OCI-LY1 (cell line): ENCODE measurements around the gene INSM1.

Experiments used
- H2AFZ ChIP-seq: fragments of 200-600 bp; sonication (generic), shearing (Covaris generic); 2 replicates; pipeline ENCODE4 v1.6.0; 2014; ENCODE audit warnings: antibody characterized with exemption, mild to moderate bottlenecking, low read length
- H3F3A ChIP-seq: fragments of 200-600 bp; sonication (generic), shearing (Covaris generic); 2 replicates; pipeline ENCODE4 v1.6.0; 2014; ENCODE audit warnings: mild to moderate bottlenecking, antibody characterized with exemption, low read length, moderate library complexity; ENCODE audit not compliant: insufficient read depth
- H3K27ac ChIP-seq: fragments of 200-600 bp; sonication (generic); 2 replicates; pipeline ENCODE4 v1.5.1; 2014; ENCODE audit warnings: low read length, mixed run types, mild to moderate bottlenecking, low read depth; ENCODE audit not compliant: poor library complexity, severe bottlenecking
- H3K27me3 ChIP-seq: fragments of 200-600 bp; sonication (generic); 2 replicates; pipeline ENCODE4 v1.6.0; 2014; ENCODE audit warnings: antibody characterized with exemption, mild to moderate bottlenecking, low read length, moderate library complexity; ENCODE audit not compliant: insufficient read depth
- H3K36me3 ChIP-seq: fragments of 200-600 bp; sonication (generic); 2 replicates; pipeline ENCODE4 v1.6.1; 2014; ENCODE audit warnings: mild to moderate bottlenecking, antibody characterized with exemption, low read length, moderate library complexity, mixed read lengths; ENCODE audit not compliant: insufficient read depth
- H3K4me1 ChIP-seq: fragments of 200-600 bp; sonication (generic); 2 replicates; pipeline ENCODE4 v1.5.1; 2014; ENCODE audit warnings: mild to moderate bottlenecking, low read length, moderate library complexity; ENCODE audit not compliant: insufficient read depth, severe bottlenecking
- H3K4me2 ChIP-seq: fragments of 200-600 bp; sonication (generic), shearing (Covaris generic); 2 replicates; pipeline ENCODE4 v1.6.1; 2014; ENCODE audit warnings: low read length
- H3K4me3 ChIP-seq: fragments of 200-600 bp; sonication (generic); 2 replicates; pipeline ENCODE4 v1.5.1; 2014; ENCODE audit warnings: low read length, low read depth, mild to moderate bottlenecking, mixed read lengths; ENCODE audit not compliant: poor library complexity, severe bottlenecking
- H3K79me2 ChIP-seq: fragments of 200-600 bp; shearing (Covaris generic); 2 replicates; pipeline ENCODE4 v1.6.1; 2016; ENCODE audit warnings: mixed run types, low read length, mixed read lengths; ENCODE audit not compliant: insufficient read depth
- H3K9ac ChIP-seq: fragments of 200-600 bp; sonication (generic), shearing (Covaris generic); 2 replicates; pipeline ENCODE4 v1.6.1; 2014; ENCODE audit warnings: mild to moderate bottlenecking, low read length, mixed read lengths
- H3K9me2 ChIP-seq: fragments of 200-600 bp; sonication (generic), shearing (Covaris generic); 2 replicates; pipeline ENCODE4 v1.6.1; 2014; ENCODE audit warnings: low read depth, mild to moderate bottlenecking, low read length, mixed read lengths
- H3K9me3 ChIP-seq: fragments of 200-600 bp; shearing (Covaris generic); 2 replicates; pipeline ENCODE4 v1.6.1; 2014; ENCODE audit warnings: low read length, mixed read lengths
- H4K20me1 ChIP-seq: fragments of 200-600 bp; sonication (generic), shearing (Covaris generic); 2 replicates; pipeline ENCODE4 v1.6.0; 2016; ENCODE audit warnings: mild to moderate bottlenecking, low read length; ENCODE audit not compliant: insufficient read depth
- CTCF ChIP-seq: fragments of 200-600 bp; sonication (generic), shearing (Covaris generic); IDR thresholded peaks from 2 replicates; pipeline ENCODE4 v1.5.1; 2017; ENCODE audit warnings: mild to moderate bottlenecking, antibody characterized with exemption, low read length, moderate library complexity, mixed read lengths
- EZH2 ChIP-seq: fragments of 200-600 bp; sonication (generic), shearing (Covaris generic); IDR thresholded peaks from 2 replicates; pipeline ENCODE4 v1.8.0; 2017; ENCODE audit warnings: borderline replicate concordance, mixed run types, mild to moderate bottlenecking, antibody characterized with exemption, low read length, moderate library complexity, mixed read lengths

Gene INSM1

GRCh38 chr20:20338133-20338730, 29.7 kb upstream of the INSM1 start:
- TF ChIP-seq EZH2 = no peak
- no peak for TF ChIP-seq CTCF
- H3K79me2 ChIP-seq = no peaks in the 10 kb centered on the region
- no peaks in the 10 kb centered on the region for H4K20me1 ChIP-seq
- H3K9me2 ChIP-seq = no peaks in the 10 kb centered on the region
- no peak overlapping the region for H3K4me2 ChIP-seq
- H3F3A ChIP-seq = no peaks in the 10 kb centered on the region
- H3K36me3 ChIP-seq = no peaks in the 10 kb centered on the region
- H3K4me1 ChIP-seq = no peaks in the 10 kb centered on the region
- no peak overlapping the region for H3K4me3 ChIP-seq
- H3K9me3 ChIP-seq = no peaks in the 10 kb centered on the region
- no peak overlapping the region for H2AFZ ChIP-seq
- no peak overlapping the region for H3K27ac ChIP-seq
- H3K27me3 ChIP-seq = 0 out of 2 replicates have a peak, but pooled peaks cover 5% of the 10 kb centered on the region
- H3K9ac ChIP-seq = no peak overlapping the region

GRCh38 chr20:20340443-20340842, 27.5 kb upstream of the INSM1 start:
- Histone ChIP-seq H3K9me2 (no peaks in the 10 kb centered on the region), H3K27ac (no peak overlapping the region), H3F3A (no peaks in the 10 kb centered on the region), H3K4me1 (no peaks in the 10 kb centered on the region), H3K79me2 (no peaks in the 10 kb centered on the region), H3K9me3 (no peaks in the 10 kb centered on the region), H3K4me2 (no peak overlapping the region), H4K20me1 (no peaks in the 10 kb centered on the region), H3K9ac (no peak overlapping the region), H2AFZ (no peak overlapping the region), H3K36me3 (no peaks in the 10 kb centered on the region), H3K27me3 (0 out of 2 replicates have a peak, but pooled peaks cover 5% of the 10 kb centered on the region), H3K4me3 (no peak overlapping the region)
- TF ChIP-seq CTCF = no peak
- no peak for TF ChIP-seq EZH2

GRCh38 chr20:20341371-20341770, 26.5 kb upstream of the INSM1 start:
- H3K4me3 ChIP-seq = no peak overlapping the region
- 0 out of 2 replicates have a peak, but pooled peaks cover 5% of the 10 kb centered on the region for H3K27me3 ChIP-seq
- no peak overlapping the region for H3K4me2 ChIP-seq
- H3K9me2 ChIP-seq = no peaks in the 10 kb centered on the region
- H2AFZ ChIP-seq = no peak overlapping the region
- H3K9ac ChIP-seq = no peak overlapping the region
- no peaks in the 10 kb centered on the region for H3K9me3 ChIP-seq
- no peaks in the 10 kb centered on the region for H3F3A ChIP-seq
- no peak overlapping the region for H3K27ac ChIP-seq
- no peaks in the 10 kb centered on the region for H4K20me1 ChIP-seq
- H3K4me1 ChIP-seq = no peaks in the 10 kb centered on the region
- H3K79me2 ChIP-seq = no peaks in the 10 kb centered on the region
- H3K36me3 ChIP-seq = no peaks in the 10 kb centered on the region
- TF ChIP-seq CTCF (no peak), EZH2 (no peak)
